Parathyroid adenoma (tissue), 2 donors: ENCODE data around the gene WNT16.

Experiments
- H2AFZ ChIP-seq: fragments of 300-600 bp; sonication (generic); one replicate; pipeline ENCODE4 v1.7.0; 2017; ENCODE audit warnings: antibody characterized with exemption, mild to moderate bottlenecking
- H3K27ac ChIP-seq: fragments of 300-600 bp; sonication (generic); one replicate; pipeline ENCODE4 v1.7.0; 2017
- H3K27me3 ChIP-seq: fragments of 300-600 bp; sonication (generic); one replicate; pipeline ENCODE4 v1.7.0; 2017; ENCODE audit warnings: low read length; ENCODE audit not compliant: control insufficient read depth, insufficient read depth
- H3K36me3 ChIP-seq: fragments of 300-600 bp; sonication (generic); one replicate; pipeline ENCODE4 v1.7.0; 2017; ENCODE audit warnings: low read length; ENCODE audit not compliant: control insufficient read depth, insufficient read depth
- H3K4me1 ChIP-seq: fragments of 300-600 bp; sonication (generic); one replicate; pipeline ENCODE4 v1.7.0; 2017; ENCODE audit warnings: control low read depth
- H3K4me2 ChIP-seq: fragments of 300-600 bp; sonication (generic); one replicate; pipeline ENCODE4 v1.7.0; 2017; ENCODE audit warnings: low read length
- H3K4me3 ChIP-seq: fragments of 300-600 bp; sonication (generic); one replicate; pipeline ENCODE4 v1.7.0; 2017; ENCODE audit warnings: low read depth, low read length
- H3K79me2 ChIP-seq: fragments of 300-600 bp; sonication (generic); one replicate; pipeline ENCODE4 v1.7.0; 2017; ENCODE audit warnings: control low read depth
- H3K9ac ChIP-seq: fragments of 300-600 bp; sonication (generic); one replicate; pipeline ENCODE4 v1.7.0; 2017; ENCODE audit warnings: mild to moderate bottlenecking
- H3K9me3 ChIP-seq: fragments of 300-600 bp; sonication (generic); one replicate; pipeline ENCODE4 v1.7.0; 2017; ENCODE audit warnings: low read length; ENCODE audit not compliant: control insufficient read depth
- TF ChIP-seq, protein P1 (sequence below): fragments of 300-600 bp; sonication (generic); IDR thresholded peaks from one replicate; pipeline ENCODE4 v1.7.0; 2017; ENCODE audit warnings: antibody characterized with exemption, mild to moderate bottlenecking
- donor health status: primary hyperparathyroidism.

The WNT16 gene, protein sequence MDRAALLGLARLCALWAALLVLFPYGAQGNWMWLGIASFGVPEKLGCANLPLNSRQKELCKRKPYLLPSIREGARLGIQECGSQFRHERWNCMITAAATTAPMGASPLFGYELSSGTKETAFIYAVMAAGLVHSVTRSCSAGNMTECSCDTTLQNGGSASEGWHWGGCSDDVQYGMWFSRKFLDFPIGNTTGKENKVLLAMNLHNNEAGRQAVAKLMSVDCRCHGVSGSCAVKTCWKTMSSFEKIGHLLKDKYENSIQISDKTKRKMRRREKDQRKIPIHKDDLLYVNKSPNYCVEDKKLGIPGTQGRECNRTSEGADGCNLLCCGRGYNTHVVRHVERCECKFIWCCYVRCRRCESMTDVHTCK

DNA sequence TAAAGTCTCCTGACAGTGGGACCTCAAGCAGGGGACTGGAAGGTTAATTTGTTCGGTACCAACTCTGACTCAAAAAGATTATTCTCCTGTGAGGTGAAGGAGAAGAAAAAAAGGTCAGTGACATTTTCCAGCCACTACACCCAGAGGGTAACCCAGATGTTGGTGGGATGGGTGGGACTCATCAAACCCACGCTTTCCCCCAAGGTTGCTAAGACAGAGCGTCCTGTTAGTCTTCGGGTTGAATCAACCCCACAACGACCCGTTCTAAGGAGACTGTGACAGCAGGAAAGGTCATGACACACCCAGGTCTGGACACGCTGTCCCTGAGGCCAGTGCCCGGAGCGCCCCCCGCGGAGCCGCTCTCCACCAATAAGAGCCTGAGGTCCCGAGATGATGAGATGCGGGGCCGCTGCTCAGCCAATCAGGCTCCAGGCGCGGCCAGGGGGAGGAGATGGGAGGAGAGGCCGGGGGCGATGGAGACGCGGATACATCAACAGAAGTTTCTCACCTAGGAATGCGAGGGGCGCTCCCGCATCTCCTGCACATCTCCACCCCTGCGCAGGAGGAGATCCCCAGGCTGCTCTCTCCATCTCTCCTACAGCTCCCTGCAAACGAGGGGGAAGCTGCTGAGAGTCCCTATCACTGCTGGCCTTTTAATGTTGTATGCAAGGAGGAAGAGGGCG, at the start of gene WNT16:
TSS of gene WNT16 (plus strand) at position 493 of the 683 bp plus-strand sequence. CDS start 293 bp downstream, outside the sequence.
- Histone ChIP-seq H3K4me1 (peaks cover 2% of the 10 kb centered on the region), H3K9ac (no peak within 1 kb of the TSS), H3K4me2 (peak within 1 kb of the TSS; percentile 43), H3K9me3 (no peaks in the 10 kb centered on the region), H3K27me3 (no peaks in the 10 kb centered on the region), H3K27ac (no peak within 1 kb of the TSS), H2AFZ (no peak within 1 kb of the TSS), H3K79me2 (no peaks in the 10 kb centered on the region), H3K36me3 (no peaks in the 10 kb centered on the region), H3K4me3 (peak within 1 kb of the TSS; percentile 9)
- TF ChIP-seq, protein P1, sequence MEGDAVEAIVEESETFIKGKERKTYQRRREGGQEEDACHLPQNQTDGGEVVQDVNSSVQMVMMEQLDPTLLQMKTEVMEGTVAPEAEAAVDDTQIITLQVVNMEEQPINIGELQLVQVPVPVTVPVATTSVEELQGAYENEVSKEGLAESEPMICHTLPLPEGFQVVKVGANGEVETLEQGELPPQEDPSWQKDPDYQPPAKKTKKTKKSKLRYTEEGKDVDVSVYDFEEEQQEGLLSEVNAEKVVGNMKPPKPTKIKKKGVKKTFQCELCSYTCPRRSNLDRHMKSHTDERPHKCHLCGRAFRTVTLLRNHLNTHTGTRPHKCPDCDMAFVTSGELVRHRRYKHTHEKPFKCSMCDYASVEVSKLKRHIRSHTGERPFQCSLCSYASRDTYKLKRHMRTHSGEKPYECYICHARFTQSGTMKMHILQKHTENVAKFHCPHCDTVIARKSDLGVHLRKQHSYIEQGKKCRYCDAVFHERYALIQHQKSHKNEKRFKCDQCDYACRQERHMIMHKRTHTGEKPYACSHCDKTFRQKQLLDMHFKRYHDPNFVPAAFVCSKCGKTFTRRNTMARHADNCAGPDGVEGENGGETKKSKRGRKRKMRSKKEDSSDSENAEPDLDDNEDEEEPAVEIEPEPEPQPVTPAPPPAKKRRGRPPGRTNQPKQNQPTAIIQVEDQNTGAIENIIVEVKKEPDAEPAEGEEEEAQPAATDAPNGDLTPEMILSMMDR, result no peak

DNA sequence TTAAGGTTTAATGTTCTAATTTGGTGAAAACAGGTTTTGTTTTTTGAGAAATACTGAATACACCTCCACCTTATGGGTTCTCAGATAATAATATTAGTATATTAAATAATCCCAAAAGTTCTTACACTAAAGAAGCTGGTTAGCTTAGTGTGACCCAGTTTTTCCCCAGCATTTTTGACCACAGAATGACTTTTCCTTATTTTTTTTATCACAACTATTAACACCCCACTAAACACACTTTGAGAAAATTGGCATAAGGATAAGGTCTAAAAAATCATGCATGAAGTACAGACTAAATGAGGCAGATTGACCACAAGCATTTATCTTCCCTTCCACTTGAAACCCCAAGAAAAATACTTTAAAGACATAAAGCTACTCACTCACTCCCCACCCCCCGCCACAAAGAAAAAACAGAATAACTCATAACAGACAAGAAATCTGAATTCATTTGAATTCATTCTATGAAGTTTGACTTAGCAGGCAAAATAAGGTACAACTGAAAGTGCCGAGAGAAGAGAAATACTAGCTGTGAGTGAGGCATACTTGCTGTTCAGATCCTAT, 49.7 kb upstream of the WNT16 start:
- TF ChIP-seq, protein P1, result no peak
- Histone ChIP-seq H3K9me3 (no peaks in the 10 kb centered on the region), H2AFZ (no peak overlapping the region), H3K27ac (no peak overlapping the region), H3K27me3 (no peaks in the 10 kb centered on the region), H3K9ac (no peak overlapping the region), H3K4me3 (no peak overlapping the region), H3K4me2 (no peak overlapping the region), H3K36me3 (no peaks in the 10 kb centered on the region), H3K79me2 (no peaks in the 10 kb centered on the region), H3K4me1 (no peaks in the 10 kb centered on the region)

DNA sequence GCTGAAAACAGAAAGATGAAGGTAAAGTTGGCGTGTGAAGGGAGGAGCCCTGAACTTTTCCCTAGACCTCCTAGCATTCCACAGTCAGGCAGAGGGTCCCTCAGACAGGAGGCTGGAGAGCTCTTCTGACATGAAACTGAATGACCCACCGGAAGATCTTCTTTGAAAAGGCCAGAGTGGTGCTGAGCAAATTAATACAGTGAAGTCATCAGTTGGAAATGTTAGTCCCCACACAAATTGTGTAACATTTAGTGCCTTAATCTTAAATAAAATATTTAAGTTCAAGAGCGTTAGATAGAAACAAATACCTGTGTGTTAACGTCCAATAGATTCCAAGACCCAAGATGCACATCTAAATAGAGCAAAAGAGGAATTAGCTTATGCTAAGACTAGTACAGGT, 49.0 kb upstream of the WNT16 start:
- Histone ChIP-seq H3K4me3 (no peak overlapping the region), H3K36me3 (no peaks in the 10 kb centered on the region), H3K9ac (no peak overlapping the region), H3K79me2 (no peaks in the 10 kb centered on the region), H2AFZ (no peak overlapping the region), H3K4me2 (no peak overlapping the region), H3K4me1 (no peaks in the 10 kb centered on the region), H3K9me3 (no peaks in the 10 kb centered on the region), H3K27me3 (no peaks in the 10 kb centered on the region), H3K27ac (no peak overlapping the region)
- TF ChIP-seq, protein P1, result no peak

DNA sequence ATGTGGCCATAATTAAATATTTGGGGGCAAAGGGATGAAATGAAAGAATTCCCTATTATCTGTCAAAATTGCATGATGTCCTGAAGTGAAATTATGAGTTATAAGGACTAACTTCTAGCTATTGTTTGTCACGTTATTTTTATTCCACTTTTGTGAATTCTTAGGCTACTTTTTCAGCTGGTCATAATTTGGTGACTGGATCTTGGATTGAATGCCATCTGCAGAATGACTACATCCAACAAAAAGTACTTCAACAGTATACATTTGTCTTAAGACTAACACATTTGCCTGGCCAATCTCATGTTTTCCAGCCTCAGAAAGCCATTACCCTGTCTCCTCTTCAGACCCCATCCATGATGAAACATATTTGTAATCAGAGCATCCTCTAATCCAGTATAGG, 48.1 kb upstream of the WNT16 start:
- Histone ChIP-seq H3K4me1 (no peaks in the 10 kb centered on the region), H3K27me3 (no peaks in the 10 kb centered on the region), H3K36me3 (no peaks in the 10 kb centered on the region), H3K79me2 (no peaks in the 10 kb centered on the region), H3K4me2 (no peak overlapping the region), H3K27ac (no peak overlapping the region), H3K4me3 (no peak overlapping the region), H3K9ac (no peak overlapping the region), H2AFZ (no peak overlapping the region), H3K9me3 (no peaks in the 10 kb centered on the region)
- TF ChIP-seq, protein P1, result no peak
